GM19351 (cell line): ENCODE measurements around the gene ELMO1.

Experiments used
- ATAC-seq: cut with Tn5 transposase; IDR thresholded peaks from one replicate; pipeline ENCODE4 v1.9.1; 2021; ENCODE audit warnings: mild to moderate bottlenecking, moderate library complexity; ENCODE audit not compliant: unreplicated experiment

The ELMO1 gene

DNA sequence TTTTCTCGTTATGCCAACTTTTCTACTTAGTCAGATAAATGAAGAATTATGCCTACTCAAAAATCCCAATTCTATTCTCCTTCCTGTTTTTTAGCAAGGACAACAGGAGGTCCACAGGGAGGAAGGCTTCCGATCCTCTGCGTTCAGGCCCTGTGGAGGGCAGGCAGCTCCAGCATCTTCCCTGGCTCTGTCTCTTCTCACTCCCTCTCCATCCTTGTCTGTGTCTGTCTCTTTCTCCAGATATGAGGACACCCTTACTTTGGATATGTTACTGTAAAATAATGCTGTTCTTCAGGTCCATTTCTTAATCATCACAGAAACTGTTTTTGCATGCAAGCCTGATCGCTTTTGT, 166.6 kb downstream of the ELMO1 start:
- no peak for ATAC-seq

GRCh38 chr7:37281368-37282092, 167.1 kb downstream of the ELMO1 start:
- no peak for ATAC-seq

GRCh38 chr7:37277513-37277912, 171.2 kb downstream of the ELMO1 start:
- ATAC-seq: no peak

DNA sequence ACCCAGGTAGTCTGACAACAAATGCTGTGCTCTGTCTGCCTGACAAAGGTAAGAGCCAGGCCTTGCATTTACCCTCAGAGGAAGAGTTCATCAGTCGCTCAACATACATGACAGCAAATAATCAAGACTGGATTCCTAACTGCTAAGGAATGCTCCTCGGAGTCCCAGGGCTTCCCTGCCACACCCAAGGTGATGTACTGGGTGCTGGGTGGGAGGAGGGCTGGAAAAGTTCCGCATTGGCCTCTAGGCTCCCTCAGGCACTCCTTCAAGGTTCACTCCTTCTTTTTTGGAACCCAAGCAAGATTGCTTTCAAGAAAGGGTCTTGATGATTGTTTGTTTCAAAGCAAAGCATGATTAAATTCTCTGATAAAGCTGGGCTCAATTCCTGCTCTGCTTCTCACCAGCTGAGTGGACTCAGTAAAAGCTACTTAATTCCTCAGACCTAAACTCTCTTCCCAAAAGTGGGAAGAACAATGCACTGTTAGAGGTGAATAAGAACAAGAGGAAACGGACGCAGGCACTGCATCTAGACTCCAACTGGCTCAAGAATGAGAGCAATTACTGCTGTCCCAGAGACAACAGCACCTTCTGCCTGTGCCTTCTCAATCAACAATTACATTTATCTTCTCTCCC, 173.5 kb downstream of the ELMO1 start:
- ATAC-seq: no peak

GRCh38 chr7:37273891-37274290, 174.8 kb downstream of the ELMO1 start:
- no peak for ATAC-seq

DNA sequence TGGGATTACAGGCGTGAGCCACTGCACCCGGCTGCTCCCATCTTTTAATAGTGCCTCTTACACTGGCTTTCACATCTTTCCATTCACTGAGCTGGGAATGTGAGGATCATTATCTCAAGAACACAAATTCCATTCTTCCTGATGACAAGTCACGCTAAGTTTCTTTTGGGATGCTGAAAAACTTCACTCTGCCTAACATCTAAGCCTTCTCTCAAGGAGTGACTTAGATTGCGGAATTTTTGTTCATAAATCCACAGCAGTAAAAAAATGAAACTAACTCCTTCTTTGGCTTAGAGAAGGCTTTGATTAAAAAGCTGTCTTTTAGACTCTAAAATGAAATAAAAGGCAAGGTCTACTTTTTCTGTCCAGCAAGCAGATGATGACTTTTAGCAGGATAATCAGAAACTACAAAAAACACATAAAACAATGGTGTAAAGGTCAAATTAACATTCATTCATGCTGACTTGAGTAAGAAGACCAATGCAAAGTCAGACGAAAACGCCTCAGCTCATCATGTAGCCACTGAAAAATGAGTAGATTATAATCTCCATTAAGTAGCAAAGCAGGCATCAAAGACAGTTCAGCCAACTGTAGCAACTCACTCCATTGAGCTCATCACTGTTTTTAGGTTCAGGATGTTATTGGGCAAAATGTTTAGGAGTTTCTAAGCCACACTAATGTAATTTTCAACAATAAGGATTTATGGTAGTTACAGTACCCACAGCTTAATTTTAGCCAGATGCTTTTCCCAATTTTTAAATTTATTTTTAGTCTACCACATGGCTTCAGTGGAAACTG, 178.8 kb downstream of the ELMO1 start:
- no peak for ATAC-seq

GRCh38 chr7:37267251-37267650, 181.4 kb downstream of the ELMO1 start:
- no peak for ATAC-seq

- ATAC-seq: no peak
Measured at GRCh38 chr7:37265876-37266275, 182.8 kb downstream of the ELMO1 start.

GRCh38 chr7:37265006-37265405, 183.7 kb downstream of the ELMO1 start:
- no peak for ATAC-seq

GRCh38 chr7:37262181-37262580, 186.5 kb downstream of the ELMO1 start:
- no peak for ATAC-seq

DNA sequence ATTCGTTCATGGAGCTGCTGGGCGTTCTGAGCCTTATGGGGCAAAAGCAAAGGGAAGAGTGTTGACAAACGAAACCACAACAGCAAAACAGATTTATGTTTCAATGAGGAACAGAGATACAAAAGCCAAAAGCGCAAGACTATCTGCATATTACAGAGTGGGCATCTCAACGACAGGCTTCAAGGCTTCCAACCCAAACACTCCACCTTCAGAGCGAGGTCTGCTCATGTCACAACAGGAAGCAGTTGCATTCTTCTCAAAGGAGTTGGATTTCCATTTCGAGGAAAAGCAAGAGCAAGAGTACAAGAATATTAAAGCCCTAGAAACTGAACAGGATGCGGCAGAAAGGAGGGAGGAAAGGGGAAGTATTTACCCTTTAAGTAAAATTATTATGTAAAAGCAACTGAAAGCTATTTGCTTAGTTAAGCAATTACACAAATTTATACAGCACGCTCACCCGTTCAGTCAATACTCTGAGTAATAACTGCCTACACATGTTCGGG, 189.3 kb downstream of the ELMO1 start:
- no peak for ATAC-seq

DNA sequence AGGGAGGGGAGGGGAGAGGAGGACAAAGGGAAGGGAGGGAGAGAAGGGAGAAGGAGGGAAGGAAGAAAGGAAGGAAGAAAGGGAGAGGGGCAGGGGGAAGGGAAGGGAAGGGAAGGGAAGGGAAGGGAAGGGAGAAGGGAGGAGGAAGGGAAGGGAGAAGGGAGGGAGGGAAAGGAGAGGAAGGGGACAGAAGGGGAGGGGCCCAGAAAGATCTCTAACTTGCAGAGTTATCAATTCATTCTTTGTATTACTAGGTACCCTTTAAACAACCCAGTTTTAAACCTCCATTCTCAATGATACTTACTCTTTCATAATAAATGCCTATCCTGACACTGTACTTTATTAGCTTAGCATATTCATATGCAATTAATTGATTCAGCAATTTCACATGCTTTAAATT, 192.0 kb downstream of the ELMO1 start:
- no peak for ATAC-seq

GRCh38 chr7:37255327-37255944, 193.2 kb downstream of the ELMO1 start:
- no peak for ATAC-seq

GRCh38 chr7:37251222-37251621, 197.4 kb downstream of the ELMO1 start:
- ATAC-seq: no peak

DNA sequence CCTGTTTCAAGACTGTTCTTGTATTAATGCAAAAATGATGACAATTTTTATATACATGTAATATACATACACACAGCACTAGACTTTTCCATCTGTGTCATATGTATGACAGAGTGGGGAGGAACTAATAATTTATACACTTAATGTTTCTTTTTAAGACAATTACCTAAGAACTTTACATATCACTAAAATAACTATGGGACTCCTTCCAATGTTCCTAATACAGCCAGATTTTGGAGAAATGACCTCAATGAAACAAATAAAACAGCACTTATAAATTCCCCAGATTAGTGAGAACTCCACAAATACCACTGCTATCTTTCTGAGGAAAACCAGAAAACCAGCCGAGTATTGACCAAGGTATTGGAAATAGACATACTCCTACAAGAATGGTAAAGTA, 199.4 kb downstream of the ELMO1 start:
- ATAC-seq: no peak

GRCh38 chr7:37248396-37248861, 200.2 kb downstream of the ELMO1 start:
- ATAC-seq: no peak

- no peak for ATAC-seq
Measured at GRCh38 chr7:37247861-37248260, 200.8 kb downstream of the ELMO1 start.

DNA sequence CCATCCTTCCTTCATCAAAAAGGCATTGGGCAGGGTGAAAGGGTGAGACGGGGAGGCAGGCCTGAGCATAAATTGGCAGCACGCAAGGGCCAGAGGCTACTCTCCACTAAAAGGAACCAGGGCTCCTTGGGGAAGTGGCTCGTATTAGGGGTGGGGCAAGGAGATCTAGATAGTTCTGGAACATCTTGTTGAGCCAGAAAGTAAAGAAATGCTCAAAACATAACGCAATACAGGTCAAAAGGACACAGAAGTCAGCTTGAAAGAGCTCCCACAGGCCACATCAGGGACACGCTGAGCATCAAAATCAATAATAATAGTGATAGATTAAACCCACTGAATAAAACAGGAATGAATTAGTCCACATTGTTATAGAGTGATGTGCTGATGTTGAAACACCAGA, 203.1 kb downstream of the ELMO1 start:
- no peak for ATAC-seq

GRCh38 chr7:37236906-37237305, 211.8 kb downstream of the ELMO1 start:
- no peak for ATAC-seq

DNA sequence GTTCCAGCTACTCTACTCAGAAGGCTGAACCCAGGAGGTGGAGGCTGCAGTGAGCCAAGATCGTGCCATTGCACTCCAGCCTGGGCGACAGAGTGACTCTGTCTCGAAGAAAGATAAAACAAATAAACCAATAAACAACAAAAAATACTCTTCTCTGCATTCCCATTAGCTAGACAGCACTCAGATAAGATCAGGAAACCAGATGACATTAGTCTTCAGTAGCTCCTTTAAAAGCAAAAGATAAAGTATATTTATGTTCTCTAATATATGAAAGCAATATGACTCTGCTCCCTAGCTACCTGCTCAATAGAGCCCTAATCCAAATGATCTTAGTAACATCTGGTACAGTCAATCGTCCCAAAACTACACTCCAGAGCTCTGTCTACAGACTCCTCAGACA, 212.9 kb downstream of the ELMO1 start:
- no peak for ATAC-seq

GRCh38 chr7:37234928-37235327, 213.7 kb downstream of the ELMO1 start:
- no peak for ATAC-seq
